LHCN-M2 (cell line): ENCODE data around the gene C1QTNF5. TPM values are rescaled to one million over a fixed set of nuclear protein-coding genes. Genes with fewer than 3 reads are reported as not detected.
A peak's percentile ranks its signal among the peaks of the same experiment; 100 is the strongest.

Experiments
- DNase-seq: peaks from one replicate; pipeline ENCODE4 v3.0.0-alpha.2; 2012; ENCODE audit warnings: low read depth
- total RNA-seq: library from RNA; depleted of rRNA; stranded (reverse); fragments of >200 nt; gene quantifications from 2 replicates; pipeline ENCODE4 v1.2.3, GENCODE V29; 2014

Gene C1QTNF5
- total RNA-seq, 1 experiment from 2014 or later = 9.1 TPM

- DNase-seq = no peak
Observed at GRCh38 chr11:119318240-119319135, 22.2 kb downstream of the C1QTNF5 start.

DNA sequence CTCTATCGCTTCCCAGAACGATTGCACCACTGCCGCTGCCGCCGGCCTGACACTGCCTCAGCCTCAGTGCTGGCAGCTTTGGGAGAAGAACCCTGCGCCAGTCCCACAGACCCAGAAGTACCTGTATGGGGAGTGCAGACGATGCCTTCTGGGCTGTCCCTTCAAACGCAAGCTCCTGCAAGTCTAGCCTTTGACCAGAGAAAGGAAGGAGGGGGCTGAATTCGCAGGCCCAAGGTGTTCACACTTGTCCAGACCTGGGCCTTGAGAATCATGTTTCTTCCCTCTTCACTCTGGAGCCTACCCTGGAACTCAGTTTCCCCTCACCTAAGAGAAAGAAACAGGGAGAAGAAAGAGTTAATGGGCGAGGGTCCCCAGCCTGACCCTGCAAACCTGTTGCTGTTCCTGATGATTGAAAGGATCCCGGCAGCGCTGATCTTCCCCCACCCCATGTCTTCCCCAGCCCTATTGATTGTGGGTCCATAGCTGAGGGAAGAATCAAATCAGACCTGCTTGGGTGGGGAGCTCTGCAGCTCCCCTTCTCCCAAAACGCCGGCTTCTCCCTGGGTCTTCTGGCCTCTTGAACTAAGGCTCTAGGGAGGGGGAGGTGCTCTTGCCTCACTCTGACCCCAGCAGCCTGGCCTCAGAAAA is 23.0 kb downstream of the C1QTNF5 start:
- DNase-seq = no peak

DNA sequence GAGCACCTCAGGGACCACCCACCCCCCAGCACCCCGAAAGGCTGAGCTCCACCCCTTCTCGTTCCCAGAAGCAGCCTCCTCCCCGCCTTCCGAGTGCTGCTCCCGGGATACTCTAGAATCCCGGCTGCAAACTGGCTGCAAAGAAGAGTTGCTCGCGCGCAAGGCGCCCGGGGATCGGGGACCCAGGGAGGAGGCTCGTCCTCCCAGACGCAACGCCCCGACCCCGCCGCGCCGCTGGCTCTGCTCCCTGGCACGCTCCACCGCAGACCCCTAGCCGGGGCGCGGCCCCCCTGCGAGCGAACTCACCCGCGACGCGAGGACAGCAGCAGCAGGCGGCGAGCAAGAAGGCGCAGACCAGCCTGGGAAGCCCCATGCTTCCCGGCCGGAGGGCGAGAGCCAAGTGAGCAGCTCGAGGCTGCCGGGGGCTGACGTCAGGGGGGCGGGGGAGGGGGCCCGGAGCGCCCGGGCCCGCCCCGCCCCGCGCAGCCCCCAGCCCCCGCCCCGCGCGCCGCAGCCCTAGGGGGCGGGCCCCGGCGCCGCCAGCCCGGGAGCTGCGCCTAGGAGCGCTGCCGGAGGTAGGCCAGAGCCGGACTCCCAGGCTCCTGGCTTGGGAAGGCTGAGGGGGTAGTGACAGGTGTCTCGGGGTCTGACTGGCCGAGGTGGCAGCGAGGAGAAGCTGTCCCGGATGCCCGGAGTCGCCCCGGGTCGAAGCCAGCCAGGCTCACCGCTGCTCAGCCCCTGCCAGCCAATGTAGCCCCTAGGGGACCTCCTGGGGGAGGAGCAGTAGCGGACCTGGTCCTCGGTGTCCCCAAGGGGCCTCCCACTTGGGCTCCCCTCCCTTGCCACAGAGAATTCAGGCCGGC is 23.7 kb downstream of the C1QTNF5 start, which contains the start of gene MCAM:
Gene MCAM (minus strand): TSS at position 402 of the 863 bp plus-strand sequence. CDS start 29 bp downstream, at position 373.
- no peak for DNase-seq

DNA sequence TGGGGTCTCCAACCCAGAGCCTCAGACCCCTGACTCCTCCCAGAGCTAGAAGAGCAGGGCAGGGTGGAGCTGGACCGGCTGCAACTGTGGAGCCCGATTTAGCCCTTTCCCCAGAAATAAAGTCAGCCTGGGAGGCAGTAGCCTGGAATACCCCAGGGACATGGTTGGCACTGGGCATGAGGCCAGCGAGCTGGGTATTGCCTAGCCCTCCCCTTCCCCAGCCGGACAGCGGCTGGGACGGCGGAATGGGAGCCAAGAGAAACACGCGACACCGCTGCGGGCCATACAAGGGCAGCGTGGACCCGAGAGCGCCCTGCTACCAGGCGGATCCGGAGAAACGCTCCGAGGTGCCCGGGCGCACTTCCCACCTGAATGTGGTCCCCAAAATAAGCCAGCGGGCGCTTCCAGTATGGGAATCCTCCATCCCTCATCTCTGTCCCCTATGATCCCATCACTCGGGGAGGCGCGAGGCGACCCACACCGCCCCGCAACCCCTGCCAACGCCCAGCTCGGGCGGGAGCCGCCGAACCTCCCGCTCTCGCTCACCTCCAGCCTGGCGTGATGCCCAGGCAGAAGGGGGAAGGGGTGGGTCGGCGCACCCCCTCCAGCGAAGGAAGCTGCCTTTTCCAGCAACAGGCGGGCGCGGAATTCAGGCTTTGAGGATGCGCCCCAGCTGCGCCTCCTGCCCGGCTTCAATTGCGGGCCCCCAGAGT is 24.5 kb downstream of the C1QTNF5 start:
- peak; percentile 35 for DNase-seq

- no peak for DNase-seq
Observed at GRCh38 chr11:119315131-119316015, 25.3 kb downstream of the C1QTNF5 start.

DNA sequence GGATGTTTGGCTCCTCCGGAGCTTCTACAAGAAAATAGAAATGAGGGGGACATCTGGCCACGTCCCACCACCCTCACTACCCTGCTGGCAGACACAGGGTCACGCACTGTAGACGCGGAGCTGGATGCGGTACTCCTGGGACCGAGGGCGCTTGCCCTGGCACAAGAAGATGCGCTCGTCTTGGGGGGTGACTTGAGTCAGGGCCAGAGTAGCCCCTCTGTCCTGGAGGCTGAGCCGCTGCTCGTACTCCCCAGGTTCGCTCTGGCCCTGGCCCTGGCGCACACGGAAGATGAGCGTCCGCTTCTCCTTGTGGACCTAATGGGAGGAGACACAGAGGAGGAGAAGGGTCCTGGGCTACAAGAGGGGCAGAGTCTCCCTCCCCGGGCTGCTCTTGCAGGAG is 26.0 kb downstream of the C1QTNF5 start:
- no peak for DNase-seq

DNA sequence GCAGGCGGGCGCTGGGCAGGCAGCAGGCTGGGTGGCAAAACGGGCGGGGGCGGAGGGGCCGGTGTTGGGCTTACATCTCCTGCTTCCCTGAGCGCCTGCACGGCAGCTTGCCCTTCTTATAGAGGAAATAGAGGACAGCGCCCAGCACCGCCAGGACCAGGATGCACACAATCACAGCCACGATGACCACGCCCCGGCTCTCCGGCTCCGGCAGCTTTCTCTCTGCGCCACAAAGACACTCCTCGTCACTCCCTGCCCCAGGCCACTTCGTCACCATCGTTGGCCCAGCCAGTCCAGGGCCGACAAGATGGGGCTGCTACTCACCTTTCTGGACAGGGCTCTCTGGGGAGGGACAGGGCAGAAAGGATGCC is 30.0 kb downstream of the C1QTNF5 start:
- no peak for DNase-seq

DNA sequence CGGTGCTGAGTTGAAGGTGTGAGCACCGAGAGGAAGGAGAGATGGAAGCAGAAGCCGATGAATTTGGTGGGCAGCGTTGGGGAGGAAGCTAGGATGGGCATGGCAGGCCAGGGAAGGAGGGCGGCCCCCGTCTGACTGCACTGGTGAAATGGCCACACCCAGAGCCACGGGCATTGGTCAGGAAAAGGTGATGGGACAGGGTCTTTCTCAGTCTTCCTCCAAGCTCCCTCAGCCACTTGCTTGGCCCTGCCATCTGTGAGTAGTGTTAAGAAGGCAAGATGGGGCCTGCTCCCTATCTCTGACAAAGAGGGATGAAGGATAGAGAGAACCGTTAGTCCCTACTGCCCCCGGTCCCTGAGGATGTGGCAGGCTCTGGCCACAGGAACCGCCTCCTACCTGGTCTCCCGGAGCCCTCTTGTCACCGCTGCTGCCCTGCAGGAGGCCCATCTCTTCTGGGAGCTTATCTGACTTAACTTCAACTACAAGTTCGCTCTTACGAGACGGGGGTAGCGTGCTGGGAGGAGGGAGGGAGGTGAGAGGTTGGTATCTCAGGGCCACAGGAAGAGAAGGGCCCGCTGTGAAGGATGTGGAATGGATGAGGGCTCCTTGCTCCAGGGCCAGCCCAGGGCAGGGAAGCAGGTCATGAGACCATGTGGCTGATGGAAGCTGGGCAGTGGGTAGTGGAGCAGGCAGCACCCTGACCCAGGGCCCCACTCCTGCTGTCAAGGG is 30.6 kb downstream of the C1QTNF5 start:
- DNase-seq = no peak

GRCh38 chr11:119309411-119309810 is 31.3 kb downstream of the C1QTNF5 start:
- DNase-seq = no peak

GRCh38 chr11:119307974-119308373 is 32.7 kb downstream of the C1QTNF5 start:
- no peak for DNase-seq

DNA sequence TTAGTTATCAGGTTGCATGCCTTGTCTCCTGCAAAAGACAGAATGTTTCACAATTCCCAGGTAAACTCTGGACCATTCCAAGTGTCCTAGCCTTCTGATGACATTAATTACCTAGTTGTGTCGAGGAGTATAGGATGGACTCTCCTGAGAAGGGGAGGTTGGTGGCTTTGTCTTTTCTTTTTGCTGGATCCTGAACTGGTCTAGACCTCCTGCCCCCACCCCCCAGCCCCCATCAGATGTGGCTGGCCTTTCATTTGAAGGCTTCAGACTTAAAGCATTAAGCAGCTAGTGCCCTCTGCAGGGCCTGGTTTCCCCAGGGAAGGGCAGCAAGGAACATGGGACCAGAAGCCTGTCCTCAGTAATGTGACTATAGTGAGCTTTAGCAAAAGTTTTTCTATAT is 33.5 kb downstream of the C1QTNF5 start:
- DNase-seq = no peak

DNA sequence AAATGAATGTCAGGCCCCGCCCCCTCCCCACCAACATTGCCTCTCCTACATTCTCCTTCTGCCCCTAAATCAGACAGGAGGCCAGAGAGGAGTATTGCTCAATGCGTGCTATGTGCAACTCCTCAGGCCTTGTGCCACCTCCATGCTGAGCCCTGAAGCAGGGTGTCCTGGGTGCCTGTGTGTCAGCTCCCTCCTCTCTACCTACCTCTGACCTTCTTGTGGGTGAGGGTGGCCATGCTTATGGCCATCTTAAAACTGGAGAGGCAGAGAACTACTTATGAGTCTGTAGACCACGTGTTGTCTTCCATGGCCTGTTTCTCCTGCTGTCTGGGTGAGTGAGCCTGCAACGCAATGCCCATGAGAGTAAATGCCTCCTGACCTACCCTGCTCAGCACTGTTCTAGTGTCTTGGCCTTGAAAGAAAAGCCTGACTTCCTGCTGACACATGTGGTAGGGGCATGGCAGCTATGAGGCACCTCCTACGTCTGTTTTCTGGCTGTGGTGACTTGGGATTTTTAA is 34.3 kb downstream of the C1QTNF5 start:
- peak; percentile 55 for DNase-seq

- DNase-seq = no peak
Observed at GRCh38 chr11:119305556-119306372, 34.9 kb downstream of the C1QTNF5 start.

- no peak for DNase-seq
Observed at GRCh38 chr11:119303227-119303718, 37.4 kb downstream of the C1QTNF5 start.

DNA sequence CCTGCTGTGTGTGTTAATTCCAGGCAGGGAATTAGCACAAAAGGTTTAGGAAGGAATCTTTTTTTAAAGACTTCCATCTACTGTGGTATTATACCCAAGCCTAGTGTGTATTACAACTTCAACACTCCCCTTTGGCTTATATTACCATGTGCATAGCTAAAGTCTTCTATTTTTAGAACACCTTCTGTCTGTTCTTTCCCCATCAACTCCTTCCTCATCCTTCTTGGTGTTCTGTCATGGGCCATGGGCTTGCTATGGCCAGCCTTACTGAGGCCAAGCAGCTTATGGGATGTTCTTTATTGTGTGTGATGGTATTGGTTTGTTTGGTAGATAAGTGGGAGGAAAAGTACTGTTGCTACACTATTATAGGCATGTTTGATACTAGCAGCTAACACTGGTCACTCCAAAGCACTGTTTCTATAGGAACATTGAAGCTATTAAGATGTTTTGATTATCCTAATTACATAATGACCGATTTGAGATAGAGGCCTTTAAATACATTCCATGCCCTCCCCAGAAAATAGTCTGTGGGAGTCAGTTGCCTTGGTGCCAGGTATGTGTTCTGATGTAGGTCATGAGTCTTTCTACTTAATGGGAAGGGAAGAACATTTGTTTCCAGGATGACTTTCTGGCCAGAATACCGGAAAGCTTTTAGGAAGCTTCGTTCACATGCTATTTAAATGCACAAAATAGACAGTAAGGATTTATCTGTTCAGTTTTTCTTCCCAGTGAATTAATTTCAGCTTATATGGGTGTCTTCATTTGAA is 40.3 kb downstream of the C1QTNF5 start:
- no peak for DNase-seq

DNA sequence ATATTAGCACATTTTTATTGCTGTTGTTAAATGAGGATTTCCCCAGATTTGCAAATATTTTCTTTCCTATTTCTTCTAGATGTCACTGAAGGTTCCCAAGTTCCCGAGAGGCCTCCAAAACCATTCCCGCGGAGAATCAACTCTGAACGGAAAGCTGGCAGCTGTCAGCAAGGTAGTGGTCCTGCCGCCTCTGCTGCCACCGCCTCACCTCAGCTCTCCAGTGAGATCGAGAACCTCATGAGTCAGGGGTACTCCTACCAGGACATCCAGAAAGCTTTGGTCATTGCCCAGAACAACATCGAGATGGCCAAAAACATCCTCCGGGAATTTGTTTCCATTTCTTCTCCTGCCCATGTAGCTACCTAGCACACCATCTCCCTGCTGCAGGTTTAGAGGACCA is 41.3 kb downstream of the C1QTNF5 start:
- no peak for DNase-seq

GRCh38 chr11:119298726-119299125 is 42.0 kb downstream of the C1QTNF5 start:
- peak; percentile 48 for DNase-seq
